ENCODE data around the gene LANCL2.

DNA sequence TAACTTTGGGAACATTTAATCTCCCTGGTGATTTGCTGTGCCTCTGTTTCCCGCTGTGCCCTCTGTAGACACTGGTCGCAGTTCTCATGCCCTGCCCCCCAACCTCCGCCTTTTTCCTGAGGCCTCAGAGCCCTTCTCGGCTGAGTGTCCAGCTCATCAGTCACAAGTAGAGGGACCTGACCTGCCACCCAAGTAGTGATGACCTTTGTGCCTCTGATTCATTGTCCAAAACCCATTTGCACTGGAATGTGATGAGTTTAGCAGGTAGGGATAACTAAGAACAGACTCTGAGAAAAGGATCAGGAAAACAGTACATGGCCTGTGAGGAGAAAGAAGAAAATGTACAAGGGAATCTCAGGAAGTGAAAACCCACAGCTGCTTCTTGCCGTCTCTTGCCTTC lies 58.8 kb downstream of the LANCL2 start:
- TF ChIP-seq, protein P1, sequence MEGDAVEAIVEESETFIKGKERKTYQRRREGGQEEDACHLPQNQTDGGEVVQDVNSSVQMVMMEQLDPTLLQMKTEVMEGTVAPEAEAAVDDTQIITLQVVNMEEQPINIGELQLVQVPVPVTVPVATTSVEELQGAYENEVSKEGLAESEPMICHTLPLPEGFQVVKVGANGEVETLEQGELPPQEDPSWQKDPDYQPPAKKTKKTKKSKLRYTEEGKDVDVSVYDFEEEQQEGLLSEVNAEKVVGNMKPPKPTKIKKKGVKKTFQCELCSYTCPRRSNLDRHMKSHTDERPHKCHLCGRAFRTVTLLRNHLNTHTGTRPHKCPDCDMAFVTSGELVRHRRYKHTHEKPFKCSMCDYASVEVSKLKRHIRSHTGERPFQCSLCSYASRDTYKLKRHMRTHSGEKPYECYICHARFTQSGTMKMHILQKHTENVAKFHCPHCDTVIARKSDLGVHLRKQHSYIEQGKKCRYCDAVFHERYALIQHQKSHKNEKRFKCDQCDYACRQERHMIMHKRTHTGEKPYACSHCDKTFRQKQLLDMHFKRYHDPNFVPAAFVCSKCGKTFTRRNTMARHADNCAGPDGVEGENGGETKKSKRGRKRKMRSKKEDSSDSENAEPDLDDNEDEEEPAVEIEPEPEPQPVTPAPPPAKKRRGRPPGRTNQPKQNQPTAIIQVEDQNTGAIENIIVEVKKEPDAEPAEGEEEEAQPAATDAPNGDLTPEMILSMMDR (IDR thresholded peaks at IDR 0.05), result no peak
- TF ChIP-seq POLR2A (IDR thresholded peaks at IDR 0.05), result no peak
